ENCODE measurements around the gene HSBP1L1. TPM values are rescaled to one million over a fixed set of nuclear protein-coding genes. Genes with fewer than 3 reads are reported as not detected.
A peak's percentile ranks its signal among the peaks of the same experiment; 100 is the strongest.
"Not testable (repeated sequence)": the region's sequence is repeated elsewhere in the genome, so short reads cannot be mapped to it uniquely, and the experiment has no call there.

The HSBP1L1 gene
- total RNA-seq, 1 experiment from 2014 or later: 49.4 TPM

DNA sequence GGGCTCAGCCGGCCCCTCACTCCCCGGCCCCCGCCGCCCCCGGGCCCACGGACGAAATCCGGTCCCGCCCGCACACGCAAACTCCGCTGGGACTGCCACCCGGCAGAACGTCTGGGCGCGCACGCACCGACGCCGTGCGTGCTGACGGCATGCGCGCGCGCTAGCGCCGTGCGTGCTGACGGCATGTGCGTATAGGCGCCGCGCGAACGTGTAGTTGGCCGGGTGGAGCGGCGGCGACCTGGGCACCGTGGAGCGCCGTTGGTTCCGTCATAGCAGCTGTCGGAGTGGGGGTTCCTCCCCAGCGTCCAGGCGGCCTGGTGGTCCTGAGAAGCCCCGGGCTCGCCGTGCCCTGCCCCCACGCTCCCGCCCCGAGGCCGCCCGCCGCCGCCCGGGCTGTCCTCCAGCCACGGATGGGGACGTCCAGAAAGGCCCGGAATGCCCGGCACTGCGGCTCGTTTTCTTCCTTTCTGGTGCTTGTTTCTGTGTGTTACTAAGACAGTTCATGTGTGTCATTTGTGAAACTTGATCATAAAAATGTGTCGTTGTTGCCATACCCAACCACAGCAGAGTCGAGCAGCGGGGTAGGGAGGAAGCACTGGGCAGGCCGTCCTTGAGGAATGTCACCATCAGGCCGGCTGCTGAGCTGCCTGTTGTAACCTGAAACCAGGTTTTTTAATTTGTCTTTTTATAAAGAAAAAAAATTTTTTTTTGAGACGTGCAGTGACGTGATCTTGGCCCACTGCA is 24.2 kb downstream of the HSBP1L1 start, which contains the start of gene TXNL4A:
TXNL4A (minus strand) TSS at position 113 of the 744 bp plus-strand sequence. CDS start 171 bp downstream, outside the sequence.
- intact Hi-C loops (cut with micrococcal nuclease): loop anchor here (1.0 to 5.0 kb wide), 4 partner anchors 24 to 159 kb away; partner anchors contain the start of gene HSBP1L1
- peak within 1 kb of the TSS; percentile 94 for H3K27ac Mint-ChIP-seq (ENCODE audit: low read depth, unreplicated experiment)
- peaks cover 8% of the 10 kb centered on the region for H3K4me1 Mint-ChIP-seq (ENCODE audit: insufficient read depth, unreplicated experiment)
- peak; percentile 80 for DNase-seq (ENCODE audit: unreplicated experiment)
- BruUV-seq (replicated peaks): TSS peak; percentile 81
- H3K27me3 Mint-ChIP-seq (ENCODE audit: insufficient read depth, unreplicated experiment): no peaks in the 10 kb centered on the region
- H3K4me3 Mint-ChIP-seq (ENCODE audit: unreplicated experiment): peak within 1 kb of the TSS; percentile 86
- ChIA-PET POLR2A (interaction anchor here (0.6 to 7.3 kb wide), 25 partner anchors 9 to 310 kb away, joined by 3 to 113 read pairs (median 5); partner anchors contain the start of genes ADNP2, HSBP1L1, RBFA and SLC66A2), CTCF (interaction anchor here (1.1 kb wide), 1 partner anchor 22 kb away, joined by 4 read pairs; no protein-coding TSS in a partner anchor)
- no peaks in the 10 kb centered on the region for H3K9me3 Mint-ChIP-seq (ENCODE audit: unreplicated experiment)
- H3K36me3 Mint-ChIP-seq (ENCODE audit: insufficient read depth, unreplicated experiment): peaks cover 34% of the 10 kb centered on the region
- TF ChIP-seq, protein P1, sequence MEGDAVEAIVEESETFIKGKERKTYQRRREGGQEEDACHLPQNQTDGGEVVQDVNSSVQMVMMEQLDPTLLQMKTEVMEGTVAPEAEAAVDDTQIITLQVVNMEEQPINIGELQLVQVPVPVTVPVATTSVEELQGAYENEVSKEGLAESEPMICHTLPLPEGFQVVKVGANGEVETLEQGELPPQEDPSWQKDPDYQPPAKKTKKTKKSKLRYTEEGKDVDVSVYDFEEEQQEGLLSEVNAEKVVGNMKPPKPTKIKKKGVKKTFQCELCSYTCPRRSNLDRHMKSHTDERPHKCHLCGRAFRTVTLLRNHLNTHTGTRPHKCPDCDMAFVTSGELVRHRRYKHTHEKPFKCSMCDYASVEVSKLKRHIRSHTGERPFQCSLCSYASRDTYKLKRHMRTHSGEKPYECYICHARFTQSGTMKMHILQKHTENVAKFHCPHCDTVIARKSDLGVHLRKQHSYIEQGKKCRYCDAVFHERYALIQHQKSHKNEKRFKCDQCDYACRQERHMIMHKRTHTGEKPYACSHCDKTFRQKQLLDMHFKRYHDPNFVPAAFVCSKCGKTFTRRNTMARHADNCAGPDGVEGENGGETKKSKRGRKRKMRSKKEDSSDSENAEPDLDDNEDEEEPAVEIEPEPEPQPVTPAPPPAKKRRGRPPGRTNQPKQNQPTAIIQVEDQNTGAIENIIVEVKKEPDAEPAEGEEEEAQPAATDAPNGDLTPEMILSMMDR (IDR thresholded peaks at IDR 0.05; ENCODE audit: unreplicated experiment): no peak

DNA sequence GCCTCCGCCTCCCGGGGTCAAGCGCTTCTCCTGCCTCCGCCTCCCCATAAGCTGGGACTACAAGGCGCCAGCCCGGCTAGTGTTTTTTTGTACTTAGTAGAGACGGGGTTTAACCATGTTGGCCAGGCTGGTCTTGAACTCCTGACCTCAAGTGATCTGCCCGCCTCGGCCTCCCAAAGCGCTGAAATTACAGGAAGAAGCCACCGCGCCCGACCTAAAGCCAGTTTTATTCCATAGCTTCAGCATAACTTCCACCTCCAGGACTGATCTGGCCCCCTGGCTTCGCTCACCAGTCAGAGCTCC is 24.7 kb downstream of the HSBP1L1 start:
- BruUV-seq (replicated peaks): no TSS peak
- TF ChIP-seq, protein P1 (IDR thresholded peaks at IDR 0.05; ENCODE audit: unreplicated experiment): no peak
- intact Hi-C loops (cut with micrococcal nuclease): loop anchor here (2.0 to 5.0 kb wide), 2 partner anchors 24 to 158 kb away; partner anchors contain the start of gene HSBP1L1
- peaks cover 8% of the 10 kb centered on the region for H3K4me1 Mint-ChIP-seq (ENCODE audit: insufficient read depth, unreplicated experiment)
- DNase-seq (ENCODE audit: unreplicated experiment): no peak
- ChIA-PET CTCF (no interaction called here), POLR2A (interaction anchor here (0.6 to 7.3 kb wide), 19 partner anchors 8 to 310 kb away, joined by 3 to 113 read pairs (median 6); partner anchors contain the start of genes ADNP2, HSBP1L1, RBFA and SLC66A2)
- H3K36me3 Mint-ChIP-seq (ENCODE audit: insufficient read depth, unreplicated experiment): peaks cover 28% of the 10 kb centered on the region
- H3K27me3 Mint-ChIP-seq (ENCODE audit: insufficient read depth, unreplicated experiment): no peaks in the 10 kb centered on the region
- H3K27ac Mint-ChIP-seq (ENCODE audit: low read depth, unreplicated experiment): peak overlapping the region; percentile 94
- H3K4me3 Mint-ChIP-seq (ENCODE audit: unreplicated experiment): peak overlapping the region; percentile 86
- H3K9me3 Mint-ChIP-seq (ENCODE audit: unreplicated experiment): no peaks in the 10 kb centered on the region

DNA sequence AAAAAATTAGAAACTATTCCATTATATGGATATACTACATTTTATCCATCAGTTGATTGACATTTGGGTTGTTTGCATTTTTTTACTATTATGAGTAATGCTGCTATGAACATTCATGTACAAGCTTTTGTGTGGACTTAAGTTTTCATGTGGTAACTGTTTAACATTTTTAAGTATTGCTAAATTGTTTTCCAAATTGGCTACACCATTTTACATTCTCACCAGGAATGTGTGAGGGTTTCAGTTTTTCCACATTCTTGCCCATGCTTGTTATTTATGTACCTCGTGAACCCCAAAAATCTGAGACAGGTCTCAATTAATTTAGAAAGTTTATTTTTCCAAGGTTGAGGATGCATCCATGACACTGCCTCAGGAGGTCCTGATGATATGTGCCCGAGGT is 27.1 kb downstream of the HSBP1L1 start:
- TF ChIP-seq, protein P1 (IDR thresholded peaks at IDR 0.05; ENCODE audit: unreplicated experiment): no peak

DNA sequence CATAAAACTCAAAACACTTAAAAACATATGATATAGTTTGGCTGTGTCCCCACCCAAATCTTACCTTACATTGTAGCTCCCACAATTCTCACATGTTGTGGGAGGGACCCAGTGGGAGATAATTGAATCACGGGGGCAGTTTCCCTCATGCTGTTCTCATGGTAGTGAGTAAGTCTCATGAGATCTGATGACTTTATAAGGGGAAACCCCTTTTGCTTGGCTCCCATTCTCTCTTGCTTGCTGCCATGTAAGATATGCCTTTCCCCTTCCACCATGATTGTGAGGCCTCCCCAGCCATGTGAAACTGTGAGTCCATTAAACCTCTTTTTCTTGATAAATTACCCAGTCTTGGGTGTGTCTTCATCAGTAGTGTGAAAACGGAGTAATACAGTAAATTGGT is 35.3 kb downstream of the HSBP1L1 start:
- H3K4me1 Mint-ChIP-seq (ENCODE audit: insufficient read depth, unreplicated experiment); BruUV-seq (replicated peaks); intact Hi-C loops (cut with micrococcal nuclease); H3K4me3 Mint-ChIP-seq (ENCODE audit: unreplicated experiment); CTCF ChIA-PET; H3K27ac Mint-ChIP-seq (ENCODE audit: low read depth, unreplicated experiment); DNase-seq (ENCODE audit: unreplicated experiment); H3K36me3 Mint-ChIP-seq (ENCODE audit: insufficient read depth, unreplicated experiment); H3K27me3 Mint-ChIP-seq (ENCODE audit: insufficient read depth, unreplicated experiment); H3K9me3 Mint-ChIP-seq (ENCODE audit: unreplicated experiment): not testable (repeated sequence)
- POLR2A ChIA-PET: interaction anchor here (0.8 kb wide), 1 partner anchor 11 kb away, joined by 3 read pairs; no protein-coding TSS in a partner anchor

More for the DNA sequence above, 27.1 kb downstream of the HSBP1L1 start:
- BruUV-seq (replicated peaks): no TSS peak
- Mint-ChIP-seq H3K9me3 (ENCODE audit: unreplicated experiment) (no peaks in the 10 kb centered on the region), H3K36me3 (ENCODE audit: insufficient read depth, unreplicated experiment) (peaks cover 17% of the 10 kb centered on the region), H3K4me3 (ENCODE audit: unreplicated experiment) (no peak overlapping the region), H3K27me3 (ENCODE audit: insufficient read depth, unreplicated experiment) (no peaks in the 10 kb centered on the region), H3K4me1 (ENCODE audit: insufficient read depth, unreplicated experiment) (peaks cover 6% of the 10 kb centered on the region), H3K27ac (ENCODE audit: low read depth, unreplicated experiment) (no peak overlapping the region)
- CTCF ChIA-PET: no interaction called here
- intact Hi-C loops (cut with micrococcal nuclease): no loop called here
- POLR2A ChIA-PET: interaction anchor here (0.6 to 7.3 kb wide), 7 partner anchors 12 to 85 kb away, joined by 3 to 113 read pairs (median 4); partner anchors contain the start of gene RBFA
- DNase-seq (ENCODE audit: unreplicated experiment): no peak

All from MCF 10A (cell line).